ENCODE data around the gene CYP4V2.
"Not testable (repeated sequence)": the region's sequence is repeated elsewhere in the genome, so short reads cannot be mapped to it uniquely, and the experiment has no call there.

Gene CYP4V2

DNA sequence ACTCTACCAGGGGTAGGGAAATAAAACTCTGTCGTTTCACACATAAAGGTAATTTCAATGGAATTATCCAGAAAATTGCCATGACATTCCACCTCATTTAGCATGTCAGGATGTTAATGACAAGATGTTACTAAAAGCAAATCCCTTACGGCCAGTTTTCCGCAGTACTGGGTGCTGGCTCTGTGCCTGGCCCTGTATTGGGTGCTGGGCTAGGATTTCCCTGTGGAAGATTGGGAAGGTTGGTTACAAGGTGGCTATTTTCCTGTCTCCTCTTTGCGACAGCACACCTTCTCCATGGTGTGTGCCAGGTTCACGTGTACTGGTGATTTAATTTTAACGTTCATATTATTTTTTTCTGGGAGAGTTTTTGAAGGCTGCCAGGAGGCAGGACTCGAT lies 49.1 kb downstream of the CYP4V2 start:
- no peak for DNase-seq

- DNase-seq = no peak
Observed at GRCh38 chr4:186240848-186241491, 49.6 kb downstream of the CYP4V2 start.

- DNase-seq = no peak
Observed at GRCh38 chr4:186241616-186242015, 50.2 kb downstream of the CYP4V2 start.

- DNase-seq = not testable (repeated sequence)
Observed at GRCh38 chr4:186242031-186242430, 50.7 kb downstream of the CYP4V2 start.

GRCh38 chr4:186243331-186243730 lies 52.0 kb downstream of the CYP4V2 start:
- no peak for DNase-seq

- no peak for DNase-seq
Observed at GRCh38 chr4:186244835-186245234, 53.5 kb downstream of the CYP4V2 start.

GRCh38 chr4:186247062-186247752 lies 55.8 kb downstream of the CYP4V2 start:
- DNase-seq = not testable (repeated sequence)

DNA sequence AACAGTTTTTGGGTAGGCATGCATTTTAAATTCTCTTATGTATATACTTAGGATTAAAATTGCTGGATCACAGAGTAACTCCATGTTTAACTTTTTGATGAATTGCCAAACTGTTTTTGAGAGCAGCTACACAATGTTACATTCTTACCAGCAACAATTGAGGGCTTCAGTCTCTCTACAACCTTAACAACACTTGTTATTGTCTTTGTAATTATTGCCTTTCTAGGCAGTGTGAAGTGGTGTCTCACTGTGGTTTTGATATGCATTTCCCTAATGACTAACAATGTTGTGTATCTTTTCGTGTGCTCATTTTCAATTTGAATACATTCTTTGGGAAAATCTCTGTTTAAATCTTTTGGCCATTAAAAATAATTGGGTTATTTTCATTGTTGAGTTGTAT lies 57.3 kb downstream of the CYP4V2 start:
- DNase-seq = no peak

GRCh38 chr4:186249785-186250754 lies 58.7 kb downstream of the CYP4V2 start:
- no peak for DNase-seq

DNA sequence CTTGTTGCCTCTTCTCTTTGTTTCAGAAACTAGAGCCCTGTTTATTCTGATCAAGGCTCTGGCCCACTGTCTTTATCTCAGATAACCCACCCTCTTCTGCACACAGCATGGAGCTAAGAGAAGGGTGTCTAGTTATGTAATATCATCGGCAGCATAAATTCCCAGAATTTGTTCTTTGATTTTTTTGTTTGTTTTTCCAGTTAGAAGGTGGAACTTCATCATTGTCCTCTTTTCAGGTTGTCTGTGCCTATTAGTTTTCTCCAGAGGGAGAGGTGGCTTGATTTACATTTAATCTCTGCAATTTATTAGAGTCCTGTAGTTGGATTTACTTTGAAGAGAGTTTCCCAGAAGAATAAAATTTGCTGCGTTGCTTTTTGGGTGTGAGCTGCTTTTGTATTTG lies 59.4 kb downstream of the CYP4V2 start:
- DNase-seq = no peak

DNA sequence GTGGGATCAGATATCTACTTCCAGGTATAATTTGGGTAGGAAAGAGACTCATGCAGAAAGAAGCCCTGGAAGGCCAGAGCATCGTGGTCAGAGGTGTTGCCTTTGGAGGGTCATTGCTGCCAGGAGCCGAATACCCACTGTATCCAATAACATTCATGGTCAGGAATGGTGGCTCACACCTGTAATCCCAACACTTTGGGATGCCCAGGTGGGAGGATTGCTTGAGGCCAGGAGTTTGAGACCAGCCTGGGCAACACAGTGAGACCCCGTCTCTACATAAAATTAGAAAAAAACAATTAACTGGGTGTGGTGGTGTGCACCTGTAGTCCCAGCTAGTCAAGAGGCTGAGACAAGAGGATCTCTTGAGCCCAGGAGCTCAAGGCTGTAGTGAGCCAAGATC lies 63.8 kb downstream of the CYP4V2 start:
- no peak for DNase-seq

- no peak for DNase-seq
Observed at GRCh38 chr4:186258216-186258811, 66.9 kb downstream of the CYP4V2 start.

- no peak for DNase-seq
Observed at GRCh38 chr4:186260117-186260503, 68.7 kb downstream of the CYP4V2 start.

All from NCI-H2171 (cell line).